GM18867 (cell line): Measurements from ENCODE around the gene IL1B.
"Not testable (repeated sequence)": the region's sequence is repeated elsewhere in the genome, so short reads cannot be mapped to it uniquely, and the experiment has no call there.

ENCODE experiments used
- ATAC-seq: cut with Tn5 transposase; IDR thresholded peaks from one replicate; pipeline ENCODE4 v1.9.1; 2021; ENCODE audit warnings: mild to moderate bottlenecking, moderate library complexity; ENCODE audit not compliant: unreplicated experiment

The IL1B gene

DNA sequence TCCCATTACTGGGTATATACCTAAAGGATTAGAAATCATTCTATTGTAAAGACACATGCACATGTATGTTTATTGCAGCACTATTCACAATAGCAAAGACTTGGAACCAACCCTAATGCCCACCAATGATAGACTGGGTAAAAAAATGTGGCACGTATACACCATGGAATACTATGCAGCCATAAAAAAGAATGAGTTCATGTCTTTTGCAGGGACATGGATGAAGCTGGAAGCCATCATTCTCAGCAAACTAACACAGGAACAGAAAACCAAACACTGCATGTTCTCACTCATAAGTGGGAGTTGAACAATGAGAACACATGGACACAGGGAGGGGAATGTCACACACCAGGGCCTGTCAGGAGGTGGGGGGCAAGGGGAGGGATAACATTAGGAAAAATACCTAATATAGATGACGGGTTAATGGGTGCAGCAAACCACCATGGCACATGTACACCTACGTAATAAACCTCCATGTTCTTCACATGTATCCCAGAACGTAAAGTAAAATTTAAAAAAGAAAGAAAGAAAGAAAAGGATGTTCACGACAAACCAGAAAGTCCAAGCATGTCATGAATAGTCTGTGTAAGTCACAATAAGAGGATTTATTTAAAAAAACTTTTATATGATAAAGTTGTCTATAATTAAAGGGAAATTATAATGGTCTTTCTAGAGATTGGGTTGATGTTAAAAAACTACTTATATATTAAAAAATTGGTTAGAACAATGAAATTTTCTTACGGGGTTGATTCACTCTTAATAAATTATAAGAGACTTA is 23.0 kb upstream of the IL1B start:
- not testable (repeated sequence) for ATAC-seq

GRCh38 chr2:112850588-112850987 is 14.0 kb upstream of the IL1B start:
- no peak for ATAC-seq

DNA sequence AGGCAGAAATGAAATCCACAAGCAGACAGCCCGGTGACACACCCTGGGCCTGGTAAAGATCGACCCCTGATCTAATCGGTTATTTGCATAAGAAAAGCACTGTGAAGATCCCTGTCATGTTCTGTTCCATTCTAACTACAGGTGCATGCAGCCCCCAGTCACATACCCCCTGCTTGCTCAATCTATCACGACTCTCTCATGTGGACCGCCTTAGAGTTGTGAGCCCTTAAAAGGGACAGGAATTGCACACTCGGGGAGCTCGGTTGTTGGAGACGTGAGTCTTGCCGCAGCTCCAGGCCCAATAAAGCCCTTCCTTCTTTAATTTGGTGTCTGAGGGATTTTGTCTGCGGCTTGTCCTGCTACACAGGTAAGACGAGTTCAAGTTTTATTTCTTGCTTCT is 13.4 kb upstream of the IL1B start:
- no peak for ATAC-seq

DNA sequence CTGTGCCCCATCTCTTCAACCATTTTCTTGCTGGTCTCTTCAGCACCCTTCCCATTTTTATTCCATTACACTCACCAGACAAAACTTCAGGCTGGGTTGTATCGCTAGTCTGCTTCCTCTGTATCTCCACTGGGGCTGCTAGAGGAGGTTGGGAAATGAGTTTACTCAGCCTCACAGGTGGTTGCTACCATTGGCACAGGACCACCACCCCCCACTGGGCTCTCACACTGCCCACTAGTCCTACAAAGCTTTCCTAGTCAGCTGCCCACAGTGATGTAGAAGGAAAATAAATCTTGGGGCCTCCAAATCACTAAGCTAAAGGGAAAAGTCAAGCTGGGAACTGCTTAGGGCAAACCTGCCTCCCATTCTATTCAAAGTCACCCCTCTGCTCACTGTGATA is 12.3 kb upstream of the IL1B start:
- ATAC-seq = no peak

DNA sequence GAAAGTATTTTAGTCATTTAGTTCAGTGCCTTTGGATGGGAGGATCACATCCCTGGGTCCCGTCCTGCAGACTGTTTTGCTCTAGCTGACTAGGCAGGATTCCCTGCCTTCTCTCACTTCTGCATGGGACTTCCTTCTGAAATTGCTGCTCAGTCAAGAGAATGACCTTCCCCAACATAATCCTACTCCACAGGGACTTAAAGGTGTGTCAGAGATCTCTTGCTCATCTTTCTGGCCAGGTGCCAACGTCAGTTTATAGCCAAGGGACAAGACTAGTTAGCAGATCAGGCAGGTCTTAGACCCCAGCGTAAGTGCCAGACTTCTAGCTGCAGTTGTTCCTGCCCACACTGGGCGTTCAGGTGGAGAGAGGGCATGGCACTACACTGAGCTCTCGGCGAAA is 9.5 kb upstream of the IL1B start:
- ATAC-seq = no peak

GRCh38 chr2:112843836-112844235 is 7.3 kb upstream of the IL1B start:
- ATAC-seq = no peak

- ATAC-seq = no peak
Measured at GRCh38 chr2:112843288-112843687, 6.7 kb upstream of the IL1B start.

DNA sequence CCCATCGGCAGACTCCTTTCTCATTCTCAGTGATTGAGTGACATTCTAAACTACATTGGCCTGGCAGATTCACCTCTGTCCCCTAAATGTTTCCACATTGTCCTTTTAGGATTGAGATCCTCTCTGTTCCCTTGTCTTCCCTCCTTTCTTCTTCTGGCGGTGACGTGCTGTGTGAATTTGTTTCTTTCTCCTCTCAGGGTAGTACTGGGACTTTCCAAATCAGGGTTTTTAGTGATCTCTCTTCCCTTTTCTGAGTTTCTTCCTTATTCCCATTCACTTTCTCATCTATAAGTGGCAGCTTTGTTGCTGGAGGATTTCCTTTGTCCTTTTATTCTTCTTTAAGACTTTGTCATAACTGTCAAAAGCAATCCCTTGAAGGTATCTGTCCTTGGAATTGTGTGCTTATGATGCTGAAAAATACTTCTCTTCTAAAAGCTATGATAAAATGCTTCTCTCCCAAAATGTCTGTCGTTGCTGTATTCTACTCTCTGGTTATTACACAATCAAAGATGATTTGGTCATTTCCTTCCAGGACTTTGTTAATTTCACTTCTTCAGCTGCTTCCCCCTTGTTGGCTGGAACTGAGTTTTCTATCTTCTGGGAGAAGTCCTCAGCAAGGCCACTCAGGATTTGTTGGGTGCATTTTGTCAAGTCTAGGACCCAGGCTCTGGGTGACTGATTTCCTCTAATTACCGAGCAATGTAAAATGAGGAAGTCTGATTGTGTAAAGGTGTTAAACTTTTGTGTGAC is 4.9 kb upstream of the IL1B start:
- ATAC-seq = no peak

GRCh38 chr2:112840068-112840445 is 3.5 kb upstream of the IL1B start:
- no peak for ATAC-seq

GRCh38 chr2:112839407-112840067 is 3.0 kb upstream of the IL1B start:
- ATAC-seq = no peak

GRCh38 chr2:112836163-112836560 is 417 bp downstream of the IL1B start:
- no peak for ATAC-seq

DNA sequence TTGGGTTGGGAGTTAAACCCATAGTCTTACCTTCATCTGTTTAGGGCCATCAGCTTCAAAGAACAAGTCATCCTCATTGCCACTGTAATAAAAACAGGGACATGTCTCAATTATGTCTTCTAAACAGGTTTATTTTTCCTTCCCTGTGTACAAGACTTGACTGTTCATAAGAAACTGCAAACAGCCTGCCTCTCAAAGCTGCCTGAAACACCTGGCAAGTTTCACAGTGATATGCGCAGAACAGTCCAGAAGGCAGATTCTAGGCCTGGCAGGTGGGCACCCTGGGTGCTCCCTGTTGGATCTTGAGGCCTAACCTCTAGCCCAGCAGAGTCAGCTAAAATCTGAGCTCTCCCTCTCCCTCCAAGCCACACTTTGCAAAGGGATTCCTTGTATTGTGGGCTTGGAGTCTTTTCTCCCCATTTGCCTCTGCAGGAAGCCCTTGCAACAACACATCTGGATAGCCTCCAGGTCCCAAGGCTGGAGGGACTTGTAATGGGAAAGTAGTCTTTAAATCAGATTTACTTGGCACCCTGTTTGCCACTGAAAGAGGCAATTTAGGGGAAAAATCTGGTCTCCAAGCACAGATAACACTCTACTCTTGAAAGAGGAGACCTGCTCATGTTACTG is 930 bp downstream of the IL1B start:
- ATAC-seq = no peak

GRCh38 chr2:112835061-112835501 is 1.5 kb downstream of the IL1B start:
- ATAC-seq = no peak

DNA sequence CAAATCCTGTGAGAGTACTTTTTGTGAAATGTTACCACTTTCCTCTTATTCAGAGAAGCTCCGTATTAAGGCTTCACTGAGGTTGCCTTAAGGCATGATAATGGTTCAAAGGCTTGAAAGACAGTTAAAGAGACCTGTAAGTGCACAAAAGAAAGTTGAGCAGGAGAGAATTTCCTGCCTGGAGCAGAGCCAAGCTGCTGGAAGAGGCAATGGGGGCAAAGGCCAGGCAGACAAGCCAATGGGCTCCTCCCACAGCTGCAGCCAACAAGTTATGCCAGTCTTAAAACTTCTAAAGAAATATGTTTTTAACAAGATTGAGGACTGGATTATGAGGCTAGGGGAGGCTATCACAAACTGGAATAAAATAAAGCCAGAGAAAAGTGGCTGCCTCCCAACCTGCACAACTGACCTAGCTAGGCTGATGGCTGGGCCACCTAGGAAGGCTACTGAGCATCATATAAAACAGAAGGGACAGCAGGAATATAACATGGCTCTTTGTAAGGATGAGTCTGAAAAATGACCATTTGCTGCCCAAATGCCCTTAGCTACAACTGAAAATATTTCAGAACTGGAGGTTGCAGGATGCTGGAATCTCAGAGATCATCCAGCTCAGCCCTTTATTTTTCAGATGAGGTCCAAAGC is 2.1 kb downstream of the IL1B start:
- ATAC-seq = no peak

- ATAC-seq = no peak
Measured at GRCh38 chr2:112833976-112834375, 2.6 kb downstream of the IL1B start.

GRCh38 chr2:112833639-112833931 is 3.0 kb downstream of the IL1B start:
- not testable (repeated sequence) for ATAC-seq

DNA sequence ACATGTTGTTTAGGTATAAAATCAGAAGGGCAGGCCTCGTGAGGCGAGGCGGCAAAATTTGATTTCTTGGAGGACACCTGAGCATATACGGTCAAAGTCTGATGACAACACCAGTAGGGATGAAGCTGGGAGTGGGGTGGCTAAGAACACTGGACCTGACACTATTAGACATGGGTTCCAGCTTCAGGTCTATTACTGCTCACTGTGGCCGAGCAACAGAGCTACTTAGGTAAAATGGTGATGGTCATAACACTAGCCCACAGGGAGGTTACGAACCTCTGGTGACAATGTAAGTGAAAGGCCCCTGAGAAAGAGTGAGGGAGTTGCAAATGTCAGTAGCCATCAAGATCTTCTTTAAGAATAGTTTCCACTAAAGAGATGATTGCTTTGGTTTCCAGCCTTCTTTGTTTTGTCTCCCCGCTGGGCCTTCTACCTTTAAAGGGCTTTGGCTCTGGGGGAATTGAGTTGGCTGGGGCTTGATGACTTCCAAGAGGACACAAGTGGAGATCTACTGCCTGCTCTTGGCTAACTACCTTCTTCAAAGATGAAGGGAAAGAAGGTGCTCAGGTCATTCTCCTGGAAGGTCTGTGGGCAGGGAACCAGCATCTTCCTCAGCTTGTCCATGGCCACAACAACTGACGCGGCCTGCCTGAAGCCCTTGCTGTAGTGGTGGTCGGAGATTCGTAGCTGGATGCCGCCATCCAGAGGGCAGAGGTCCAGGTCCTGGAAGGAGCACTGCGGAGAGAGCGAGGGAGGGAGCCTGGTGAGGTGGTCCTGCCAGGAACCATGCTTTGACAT is 3.5 kb downstream of the IL1B start:
- no peak for ATAC-seq

DNA sequence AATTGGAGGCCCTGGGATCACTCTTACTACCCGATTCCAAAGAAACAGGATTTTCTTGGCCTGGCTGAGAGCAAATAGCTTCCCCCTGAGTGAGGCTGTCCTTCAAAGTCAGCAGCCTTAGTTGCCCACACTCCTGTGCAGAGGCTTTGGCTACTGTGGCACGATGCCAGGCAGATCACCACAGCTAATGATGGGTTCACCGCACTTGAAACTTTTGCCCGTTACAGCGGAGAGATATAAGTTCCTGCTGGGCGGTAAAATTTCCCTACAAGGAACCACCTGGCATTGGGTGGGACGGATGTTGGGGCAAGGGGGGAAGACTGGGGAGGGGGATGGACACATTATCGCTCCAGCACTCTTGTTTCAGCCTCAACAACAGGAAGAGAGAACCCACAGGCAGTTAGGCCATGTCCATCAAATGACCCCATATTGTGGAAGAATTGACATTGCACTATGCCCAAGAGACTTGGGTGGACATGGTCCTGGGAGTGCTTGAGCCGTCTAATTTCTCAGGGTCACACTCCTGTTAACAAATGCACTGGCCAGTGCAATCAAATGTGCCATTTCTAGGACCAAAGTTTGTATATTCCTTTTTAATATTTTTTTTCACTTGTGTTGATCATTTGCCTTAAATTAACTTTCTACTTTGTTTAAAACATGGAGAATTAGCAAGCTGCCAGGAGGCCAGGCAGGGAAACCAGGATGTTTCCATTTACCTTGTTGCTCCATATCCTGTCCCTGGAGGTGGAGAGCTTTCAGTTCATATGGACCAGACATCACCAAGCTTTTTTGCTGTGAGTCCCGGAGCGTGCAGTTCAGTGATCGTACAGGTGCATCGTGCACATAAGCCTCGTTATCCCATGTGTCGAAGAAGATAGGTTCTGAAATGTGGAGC is 4.4 kb downstream of the IL1B start:
- no peak for ATAC-seq

DNA sequence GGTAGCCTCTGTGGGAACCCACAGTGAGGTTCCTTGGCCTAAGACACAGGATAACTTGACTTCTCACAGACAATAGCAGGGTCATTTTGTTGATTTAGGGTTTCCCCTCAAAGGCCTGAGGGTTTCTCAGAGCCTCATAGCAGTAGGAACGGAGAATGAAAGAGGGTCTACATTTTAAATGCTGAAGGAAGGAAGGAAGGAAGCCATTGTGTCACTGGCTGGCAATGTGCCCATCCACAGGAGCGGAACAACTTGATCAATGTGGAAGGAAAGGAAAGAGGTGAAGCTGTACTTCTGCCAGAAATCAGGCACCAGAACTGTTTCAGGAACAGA is 5.1 kb downstream of the IL1B start:
- no peak for ATAC-seq
